ENCODE results near the gene KANTR. TPM values are rescaled to one million over a fixed set of nuclear protein-coding genes. Genes with fewer than 3 reads are reported as not detected.

The KANTR gene
- total RNA-seq, 1 experiment from 2014 or later, result 7.7 TPM

DNA sequence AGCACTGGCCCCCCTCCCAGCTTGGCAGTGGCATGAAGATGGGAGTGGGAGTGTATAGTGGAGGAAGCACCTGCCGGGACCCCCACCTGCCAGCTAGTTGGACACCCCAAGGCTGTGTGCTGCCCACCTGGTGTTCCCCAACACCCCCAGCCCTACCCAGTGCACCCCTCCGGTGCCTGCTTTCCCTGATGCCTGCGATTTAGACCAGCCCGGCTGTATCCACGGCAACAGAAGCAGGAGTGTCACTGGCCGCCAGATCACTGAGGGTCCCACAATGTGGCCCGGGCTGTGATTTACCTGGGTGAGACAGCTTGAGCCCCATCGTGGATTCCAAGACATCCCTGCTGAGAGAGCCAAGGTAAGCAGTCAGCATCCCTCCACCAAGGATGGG is 44.8 kb upstream of the KANTR start:
- TF ChIP-seq, protein P1, sequence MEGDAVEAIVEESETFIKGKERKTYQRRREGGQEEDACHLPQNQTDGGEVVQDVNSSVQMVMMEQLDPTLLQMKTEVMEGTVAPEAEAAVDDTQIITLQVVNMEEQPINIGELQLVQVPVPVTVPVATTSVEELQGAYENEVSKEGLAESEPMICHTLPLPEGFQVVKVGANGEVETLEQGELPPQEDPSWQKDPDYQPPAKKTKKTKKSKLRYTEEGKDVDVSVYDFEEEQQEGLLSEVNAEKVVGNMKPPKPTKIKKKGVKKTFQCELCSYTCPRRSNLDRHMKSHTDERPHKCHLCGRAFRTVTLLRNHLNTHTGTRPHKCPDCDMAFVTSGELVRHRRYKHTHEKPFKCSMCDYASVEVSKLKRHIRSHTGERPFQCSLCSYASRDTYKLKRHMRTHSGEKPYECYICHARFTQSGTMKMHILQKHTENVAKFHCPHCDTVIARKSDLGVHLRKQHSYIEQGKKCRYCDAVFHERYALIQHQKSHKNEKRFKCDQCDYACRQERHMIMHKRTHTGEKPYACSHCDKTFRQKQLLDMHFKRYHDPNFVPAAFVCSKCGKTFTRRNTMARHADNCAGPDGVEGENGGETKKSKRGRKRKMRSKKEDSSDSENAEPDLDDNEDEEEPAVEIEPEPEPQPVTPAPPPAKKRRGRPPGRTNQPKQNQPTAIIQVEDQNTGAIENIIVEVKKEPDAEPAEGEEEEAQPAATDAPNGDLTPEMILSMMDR (conservative IDR thresholded peaks at IDR 0.05), result no peak
- peaks cover 41 to 45% of the 10 kb centered on the region in 2 experiments for H3K9me3 Mint-ChIP-seq
- no peak overlapping the region for H3K9ac ChIP-seq (ENCODE audit: extremely low read depth, insufficient read length, low read length)
- H3K4me2 ChIP-seq (ENCODE audit: insufficient read depth, insufficient read length, low read length), result peak overlapping the region; percentile 78
- no peaks in the 10 kb centered on the region; the same call in 1 of the 2 replicates for H3K79me2 ChIP-seq (ENCODE audit: insufficient read depth, low read length)
- H4K8ac ChIP-seq (replicated peaks; ENCODE audit: insufficient read length, low read depth, low read length), result no peak overlapping the region
- no peak overlapping the region for H3K56ac ChIP-seq (ENCODE audit: insufficient read length, low read depth, low read length)
- H2BK20ac ChIP-seq (ENCODE audit: low read depth, low read length, poor library complexity, severe bottlenecking), result no peak overlapping the region
- peaks cover 9% of the 10 kb centered on the region for H3K23me2 ChIP-seq (ENCODE audit: insufficient read length, low read depth, low read length, poor library complexity, severe bottlenecking)
- H2AK5ac ChIP-seq (ENCODE audit: insufficient read length, low read length), result no peak overlapping the region
- no peak overlapping the region for H3K4ac ChIP-seq (ENCODE audit: low read depth, low read length)
- no peak overlapping the region for H2BK5ac ChIP-seq (ENCODE audit: insufficient read length, low read length)
- H2BK120ac ChIP-seq (ENCODE audit: low read depth, low read length, poor library complexity, severe bottlenecking), result no peak overlapping the region
- H3K23ac ChIP-seq (ENCODE audit: insufficient read length, low read depth, low read length), result no peak overlapping the region
- H3K27ac Mint-ChIP-seq, result no peak overlapping the region
- H4K5ac ChIP-seq (ENCODE audit: insufficient read length, low read depth, low read length), result no peak overlapping the region
- no peak overlapping the region for H3T11ph ChIP-seq (ENCODE audit: low read length)
- H4K20me1 ChIP-seq (ENCODE audit: control insufficient read depth, insufficient read depth, insufficient read length), result no peaks in the 10 kb centered on the region
- no peaks in the 10 kb centered on the region for H3K4me1 ChIP-seq (ENCODE audit: insufficient read depth, low read length)
- no peak overlapping the region for H2BK12ac ChIP-seq (ENCODE audit: insufficient read length, low read depth, low read length)
- peak overlapping the region; percentile 70 to 86 for H3K4me3 Mint-ChIP-seq
- no peak overlapping the region for H4K91ac ChIP-seq (ENCODE audit: insufficient read length, low read depth, low read length)
- no peak overlapping the region for H3K14ac ChIP-seq (ENCODE audit: insufficient read depth, low read length)
- no peak for DNase-seq
- no peak overlapping the region for H3K27ac ChIP-seq (ENCODE audit: insufficient read length, low read depth, low read length)
- WGBS (ENCODE audit: extremely low coverage, insufficient read length, low lambda C conversion rate), result no CpG with 5 or more reads among the region's 8 CpGs
- no peaks in the 10 kb centered on the region for H3K27me3 ChIP-seq (ENCODE audit: insufficient read depth, low read length)
- peaks cover 5 to 15% of the 10 kb centered on the region in 2 experiments for H3K4me1 Mint-ChIP-seq
- no peak overlapping the region for H2AFZ ChIP-seq (ENCODE audit: low read length)
- H3K79me1 ChIP-seq (ENCODE audit: insufficient read depth, low read depth, low read length, poor library complexity, severe bottlenecking), result no peaks in the 10 kb centered on the region
- H2BK15ac ChIP-seq (ENCODE audit: low read depth, low read length), result no peak overlapping the region
- H3K18ac ChIP-seq (ENCODE audit: insufficient read length, low read depth, low read length), result no peak overlapping the region
- H3K36me3 Mint-ChIP-seq (ENCODE audit: insufficient read depth in 1 of 3, low read depth in 3 of 3), result peaks cover 0 to 3% (median 0%) of the 10 kb centered on the region in 3 experiments; a peak in 2 of 7 replicates
- peaks cover 39% of the 10 kb centered on the region for H3K9me3 ChIP-seq (ENCODE audit: control insufficient read depth, low read depth, low read length)
- peaks cover 3% of the 10 kb centered on the region for H3K27me3 Mint-ChIP-seq (ENCODE audit: low read depth)

Measured in H9 (cell line).